ENCODE data around the gene SP2.

Gene SP2

GRCh38 chr17:47901423-47901822 is 5.4 kb downstream of the SP2 start:
- Histone ChIP-seq H3K27me3 (ENCODE audit: control insufficient read depth, insufficient read depth, low read length) (no peaks in the 10 kb centered on the region), H3K4me3 (ENCODE audit: low read length) (no peak overlapping the region), H3K36me3 (ENCODE audit: control insufficient read depth, insufficient read depth, low read length) (no peaks in the 10 kb centered on the region), H3K9me3 (ENCODE audit: control insufficient read depth, low read length) (no peaks in the 10 kb centered on the region), H3K9ac (ENCODE audit: low read length) (no peak overlapping the region), H3K4me1 (ENCODE audit: control insufficient read depth, insufficient read depth, low read length) (no peaks in the 10 kb centered on the region)

GRCh38 chr17:47902039-47902744 is 6.2 kb downstream of the SP2 start:
- no peak overlapping the region for H3K4me3 ChIP-seq (ENCODE audit: low read length)
- no peaks in the 10 kb centered on the region for H3K27me3 ChIP-seq (ENCODE audit: control insufficient read depth, insufficient read depth, low read length)
- H3K9me3 ChIP-seq (ENCODE audit: control insufficient read depth, low read length): no peaks in the 10 kb centered on the region
- H3K36me3 ChIP-seq (ENCODE audit: control insufficient read depth, insufficient read depth, low read length): no peaks in the 10 kb centered on the region
- H3K4me1 ChIP-seq (ENCODE audit: control insufficient read depth, insufficient read depth, low read length): no peaks in the 10 kb centered on the region
- H3K9ac ChIP-seq (ENCODE audit: low read length): no peak overlapping the region

GRCh38 chr17:47905221-47905733 is 9.2 kb downstream of the SP2 start:
- Histone ChIP-seq H3K9ac (ENCODE audit: low read length) (no peak overlapping the region), H3K36me3 (ENCODE audit: control insufficient read depth, insufficient read depth, low read length) (no peaks in the 10 kb centered on the region), H3K4me1 (ENCODE audit: control insufficient read depth, insufficient read depth, low read length) (no peaks in the 10 kb centered on the region), H3K4me3 (ENCODE audit: low read length) (no peak overlapping the region), H3K9me3 (ENCODE audit: control insufficient read depth, low read length) (no peaks in the 10 kb centered on the region), H3K27me3 (ENCODE audit: control insufficient read depth, insufficient read depth, low read length) (no peaks in the 10 kb centered on the region)

GRCh38 chr17:47906443-47906842 is 10.4 kb downstream of the SP2 start:
- Histone ChIP-seq H3K4me3 (ENCODE audit: low read length) (no peak overlapping the region), H3K27me3 (ENCODE audit: control insufficient read depth, insufficient read depth, low read length) (no peaks in the 10 kb centered on the region), H3K9ac (ENCODE audit: low read length) (no peak overlapping the region), H3K9me3 (ENCODE audit: control insufficient read depth, low read length) (no peaks in the 10 kb centered on the region), H3K36me3 (ENCODE audit: control insufficient read depth, insufficient read depth, low read length) (no peaks in the 10 kb centered on the region), H3K4me1 (ENCODE audit: control insufficient read depth, insufficient read depth, low read length) (no peaks in the 10 kb centered on the region)

- H3K9ac ChIP-seq (ENCODE audit: low read length): no peak overlapping the region
- no peaks in the 10 kb centered on the region for H3K27me3 ChIP-seq (ENCODE audit: control insufficient read depth, insufficient read depth, low read length)
- H3K4me1 ChIP-seq (ENCODE audit: control insufficient read depth, insufficient read depth, low read length): no peaks in the 10 kb centered on the region
- no peaks in the 10 kb centered on the region for H3K36me3 ChIP-seq (ENCODE audit: control insufficient read depth, insufficient read depth, low read length)
- no peak overlapping the region for H3K4me3 ChIP-seq (ENCODE audit: low read length)
- no peaks in the 10 kb centered on the region for H3K9me3 ChIP-seq (ENCODE audit: control insufficient read depth, low read length)
These were observed 12.0 kb downstream of the SP2 start for GRCh38 chr17:47907932-47908562.

- H3K4me3 ChIP-seq (ENCODE audit: low read length): no peak overlapping the region
- no peaks in the 10 kb centered on the region for H3K36me3 ChIP-seq (ENCODE audit: control insufficient read depth, insufficient read depth, low read length)
- no peaks in the 10 kb centered on the region for H3K4me1 ChIP-seq (ENCODE audit: control insufficient read depth, insufficient read depth, low read length)
- H3K9me3 ChIP-seq (ENCODE audit: control insufficient read depth, low read length): no peaks in the 10 kb centered on the region
- H3K27me3 ChIP-seq (ENCODE audit: control insufficient read depth, insufficient read depth, low read length): no peaks in the 10 kb centered on the region
- H3K9ac ChIP-seq (ENCODE audit: low read length): no peak overlapping the region
These were observed 17.0 kb downstream of the SP2 start for GRCh38 chr17:47913050-47913449.

GRCh38 chr17:47914306-47914948 is 18.4 kb downstream of the SP2 start:
- Histone ChIP-seq H3K9ac (ENCODE audit: low read length) (no peak overlapping the region), H3K27me3 (ENCODE audit: control insufficient read depth, insufficient read depth, low read length) (no peaks in the 10 kb centered on the region)

GRCh38 chr17:47915776-47916398 is 19.9 kb downstream of the SP2 start:
- H3K4me3 ChIP-seq (ENCODE audit: low read length): no peak overlapping the region
- no peaks in the 10 kb centered on the region for H3K9me3 ChIP-seq (ENCODE audit: control insufficient read depth, low read length)
- no peaks in the 10 kb centered on the region for H3K4me1 ChIP-seq (ENCODE audit: control insufficient read depth, insufficient read depth, low read length)
- no peak overlapping the region for H3K9ac ChIP-seq (ENCODE audit: low read length)
- H3K27me3 ChIP-seq (ENCODE audit: control insufficient read depth, insufficient read depth, low read length): no peaks in the 10 kb centered on the region
- no peaks in the 10 kb centered on the region for H3K36me3 ChIP-seq (ENCODE audit: control insufficient read depth, insufficient read depth, low read length)

More at GRCh38 chr17:47914306-47914948, 18.4 kb downstream of the SP2 start:
- no peak overlapping the region for H3K4me3 ChIP-seq (ENCODE audit: low read length)
- H3K4me1 ChIP-seq (ENCODE audit: control insufficient read depth, insufficient read depth, low read length): no peaks in the 10 kb centered on the region
- H3K9me3 ChIP-seq (ENCODE audit: control insufficient read depth, low read length): no peaks in the 10 kb centered on the region
- H3K36me3 ChIP-seq (ENCODE audit: control insufficient read depth, insufficient read depth, low read length): no peaks in the 10 kb centered on the region

- H3K36me3 ChIP-seq (ENCODE audit: control insufficient read depth, insufficient read depth, low read length): no peaks in the 10 kb centered on the region
- H3K27me3 ChIP-seq (ENCODE audit: control insufficient read depth, insufficient read depth, low read length): no peaks in the 10 kb centered on the region
- no peaks in the 10 kb centered on the region for H3K4me1 ChIP-seq (ENCODE audit: control insufficient read depth, insufficient read depth, low read length)
- no peaks in the 10 kb centered on the region for H3K9me3 ChIP-seq (ENCODE audit: control insufficient read depth, low read length)
- H3K9ac ChIP-seq (ENCODE audit: low read length): no peak overlapping the region
- no peak overlapping the region for H3K4me3 ChIP-seq (ENCODE audit: low read length)
These were observed 20.6 kb downstream of the SP2 start for GRCh38 chr17:47916489-47917208.

GRCh38 chr17:47917581-47917980 is 21.5 kb downstream of the SP2 start:
- Histone ChIP-seq H3K4me3 (ENCODE audit: low read length) (no peak overlapping the region), H3K36me3 (ENCODE audit: control insufficient read depth, insufficient read depth, low read length) (no peaks in the 10 kb centered on the region), H3K9ac (ENCODE audit: low read length) (no peak overlapping the region), H3K27me3 (ENCODE audit: control insufficient read depth, insufficient read depth, low read length) (no peaks in the 10 kb centered on the region), H3K9me3 (ENCODE audit: control insufficient read depth, low read length) (no peaks in the 10 kb centered on the region), H3K4me1 (ENCODE audit: control insufficient read depth, insufficient read depth, low read length) (no peaks in the 10 kb centered on the region)

- Histone ChIP-seq H3K4me3 (ENCODE audit: low read length) (no peak overlapping the region), H3K9me3 (ENCODE audit: control insufficient read depth, low read length) (no peaks in the 10 kb centered on the region), H3K9ac (ENCODE audit: low read length) (no peak overlapping the region), H3K4me1 (ENCODE audit: control insufficient read depth, insufficient read depth, low read length) (no peaks in the 10 kb centered on the region), H3K27me3 (ENCODE audit: control insufficient read depth, insufficient read depth, low read length) (no peaks in the 10 kb centered on the region), H3K36me3 (ENCODE audit: control insufficient read depth, insufficient read depth, low read length) (peaks cover under 1% of the 10 kb centered on the region)
These were observed 22.0 kb downstream of the SP2 start for GRCh38 chr17:47918006-47918405.

Data from mucosa of stomach (tissue), 1 donor.